HepG2 (cell line): ENCODE data around the gene ERVMER34-1. TPM values are rescaled to one million over a fixed set of nuclear protein-coding genes. Genes with fewer than 3 reads are reported as not detected.

Experiments
- ARHGAP35 ChIP-seq: sonication (generic); formaldehyde crosslinking; IDR thresholded peaks from 2 replicates; pipeline ENCODE4 v1.9.0; 2022; ENCODE audit warnings: mild to moderate bottlenecking, inconsistent platforms, moderate library complexity, missing genetic modification reagents, borderline replicate concordance
- BORCS8-MEF2B ChIP-seq: sonication (generic); formaldehyde crosslinking; IDR thresholded peaks from 2 replicates; pipeline ENCODE4 v1.8.0; 2022; ENCODE audit warnings: mild to moderate bottlenecking, missing genetic modification reagents
- HDAC2 ChIP-seq: sonication (generic); formaldehyde crosslinking; IDR thresholded peaks from 2 replicates; pipeline ENCODE4 v1.4.0; 2020; ENCODE audit warnings: missing genetic modification reagents
- KDM6A ChIP-seq: IDR thresholded peaks from 2 replicates; pipeline ENCODE4 v1.6.1; 2016; ENCODE audit warnings: low read depth
- KMT2A ChIP-seq: sonication (generic); formaldehyde crosslinking; IDR thresholded peaks from 2 replicates; pipeline ENCODE4 v1.4.0; 2020; ENCODE audit warnings: missing genetic modification reagents
- MYC ChIP-seq: sonication (generic); formaldehyde crosslinking; IDR thresholded peaks from 2 replicates; pipeline ENCODE4 v1.9.0; 2021; ENCODE audit warnings: missing genetic modification reagents, borderline replicate concordance
- PITX1 ChIP-seq: sonication (generic); formaldehyde crosslinking; IDR thresholded peaks from 2 replicates; pipeline ENCODE4 v1.5.1; 2020; ENCODE audit warnings: mild to moderate bottlenecking, missing genetic modification reagents
- POGZ ChIP-seq: sonication (generic); formaldehyde crosslinking; IDR thresholded peaks from 2 replicates; pipeline ENCODE4 v1.4.0; 2020; ENCODE audit warnings: mild to moderate bottlenecking, missing genetic modification reagents
- POLR2A ChIP-seq, 2 experiments: IDR thresholded peaks; 2 replicates each; pipeline ENCODE4 v1.6.1; 2011; ENCODE audit warnings: low read depth in 2 of 2, low read length in 2 of 2, mild to moderate bottlenecking in 1 of 2, moderate library complexity in 1 of 2; ENCODE audit not compliant: insufficient read depth in 1 of 2
- SATB2 ChIP-seq: sonication (generic); formaldehyde crosslinking; IDR thresholded peaks from 2 replicates; pipeline ENCODE4 v1.5.0; 2020; ENCODE audit warnings: missing genetic modification reagents
- U2AF1 ChIP-seq: fragments of 200-400 bp; formaldehyde crosslinking; optimal IDR thresholded peaks from 2 replicates; pipeline ENCODE3; 2017; ENCODE audit warnings: mild to moderate bottlenecking, low read depth, low read length
- USF2 ChIP-seq, 2 experiments: sonication (generic) in 1 of 2; formaldehyde crosslinking in 1 of 2; IDR thresholded peaks; 2 replicates each; pipeline versions ENCODE4 v1.5.1 to v1.6.1; 2011 to 2020; ENCODE audit warnings: borderline replicate concordance in 1 of 2, low read depth in 1 of 2, low read length in 1 of 2, mild to moderate bottlenecking in 1 of 2, missing genetic modification reagents in 1 of 2, moderate library complexity in 1 of 2
- ZFP36L1 ChIP-seq: sonication (generic); formaldehyde crosslinking; IDR thresholded peaks from 2 replicates; pipeline ENCODE4 v1.8.0; 2022; ENCODE audit warnings: mild to moderate bottlenecking, missing genetic modification reagents, moderate library complexity
- ZNF142 ChIP-seq: sonication (generic); formaldehyde crosslinking; IDR thresholded peaks from 2 replicates; pipeline ENCODE4 v1.4.0; 2020; ENCODE audit warnings: missing genetic modification reagents
- ZNF180 ChIP-seq: sonication (generic); formaldehyde crosslinking; IDR thresholded peaks from 2 replicates; pipeline ENCODE4 v1.4.0; 2020; ENCODE audit warnings: low read depth, missing genetic modification reagents, borderline replicate concordance
- ZNF260 ChIP-seq: sonication (generic); formaldehyde crosslinking; IDR thresholded peaks from 2 replicates; pipeline ENCODE4 v1.4.0; 2020; ENCODE audit warnings: missing genetic modification reagents, low read depth, mild to moderate bottlenecking, borderline replicate concordance
- ZNF317 ChIP-seq: sonication (generic); formaldehyde crosslinking; IDR thresholded peaks from 2 replicates; pipeline ENCODE4 v1.5.0; 2020; ENCODE audit warnings: mild to moderate bottlenecking, missing genetic modification reagents
- ZNF597 ChIP-seq: sonication (generic); formaldehyde crosslinking; IDR thresholded peaks from 2 replicates; pipeline ENCODE4 v1.5.0; 2020; ENCODE audit warnings: missing genetic modification reagents
- ZNF652 ChIP-seq: IDR thresholded peaks from 2 replicates; pipeline ENCODE4 v1.6.1; 2016; ENCODE audit warnings: low read depth, borderline replicate concordance
- ZNF703 ChIP-seq: sonication (generic); formaldehyde crosslinking; IDR thresholded peaks from 2 replicates; pipeline ENCODE4 v1.5.1; 2020; ENCODE audit warnings: missing genetic modification reagents, mild to moderate bottlenecking, moderate library complexity, borderline replicate concordance
- polyA plus RNA-seq, 8 experiments: library from polyadenylated mRNA; depleted of rRNA in 3 of 8; stranded (reverse) in 7 of 8; unstranded in 1 of 8; fragments of >200 nt; fragmentation: Illumina TruSeq in 4 of 8; extraction: Trizol in 4 of 8; gene quantifications; 2 replicates each; pipeline versions ENCODE4 v1.2.1 to v1.2.3, GENCODE V29; 2011 to 2016; ENCODE audit warnings: low read depth in 4 of 8, missing spikeins in 1 of 8, mixed read lengths in 1 of 8; ENCODE audit not compliant: insufficient read depth in 1 of 8
- total RNA-seq, 5 experiments: library from RNA; depleted of rRNA; stranded (reverse); fragments of >200 nt; fragmentation: Illumina TruSeq; extraction: Trizol; gene quantifications; 2 replicates each; pipeline ENCODE4 v1.2.3, GENCODE V29; 2016; ENCODE audit warnings: low read depth in 1 of 5

Gene ERVMER34-1
- total and polyA plus RNA-seq, 2 of the 13 experiments (the other 11 are each of a cell fraction or from before 2014, with no cell fraction given) = 0.04 to 0.35 TPM

- no peak for TF ChIP-seq MYC
- TF ChIP-seq ZNF597 (CRISPR knock-in tag) = no peak
- TF ChIP-seq KDM6A = no peak
- TF ChIP-seq SATB2 (CRISPR knock-in tag) = no peak
- TF ChIP-seq ZNF260 (CRISPR knock-in tag) = no peak
- no peak for TF ChIP-seq KMT2A
- peak; percentile 42; the same call in 1 of the 2 replicates for TF ChIP-seq POGZ (CRISPR knock-in tag)
- no peak; the same call in 1 of the 2 replicates for TF ChIP-seq ZNF317 (CRISPR knock-in tag)
- TF ChIP-seq ZNF180 (CRISPR knock-in tag) = no peak
- no peak for TF ChIP-seq BORCS8-MEF2B (CRISPR knock-in tag)
- no peak for TF ChIP-seq U2AF1
- TF ChIP-seq ZNF142 (CRISPR knock-in tag) = no peak
- no peak for TF ChIP-seq ZNF652 (CRISPR knock-in tag)
- TF ChIP-seq USF2 (IDR thresholded peaks at IDR 0.05; ENCODE audit: low read depth, low read length) = no peak
- no peak for TF ChIP-seq USF2 (CRISPR knock-in tag; IDR thresholded peaks at IDR 0.05; ENCODE audit: borderline replicate concordance)
- no peak for TF ChIP-seq ZFP36L1 (CRISPR knock-in tag)
- no peak for TF ChIP-seq ZNF703 (CRISPR knock-in tag)
- TF ChIP-seq ARHGAP35 (CRISPR knock-in tag) = no peak
- peak; percentile 77 to 78 for TF ChIP-seq POLR2A (IDR thresholded peaks at IDR 0.05; ENCODE audit: insufficient read depth in 1 of 2, low read depth in 2 of 2, low read length in 2 of 2)
- TF ChIP-seq HDAC2 (CRISPR knock-in tag) = no peak
- TF ChIP-seq PITX1 (CRISPR knock-in tag) = peak; percentile 34; the same call in 1 of the 2 replicates
Measured at GRCh38 chr4:52721968-52722815, 29.0 kb downstream of the ERVMER34-1 start (continued).
